Measurements from ENCODE around the gene SEMA3D.

Gene SEMA3D

DNA sequence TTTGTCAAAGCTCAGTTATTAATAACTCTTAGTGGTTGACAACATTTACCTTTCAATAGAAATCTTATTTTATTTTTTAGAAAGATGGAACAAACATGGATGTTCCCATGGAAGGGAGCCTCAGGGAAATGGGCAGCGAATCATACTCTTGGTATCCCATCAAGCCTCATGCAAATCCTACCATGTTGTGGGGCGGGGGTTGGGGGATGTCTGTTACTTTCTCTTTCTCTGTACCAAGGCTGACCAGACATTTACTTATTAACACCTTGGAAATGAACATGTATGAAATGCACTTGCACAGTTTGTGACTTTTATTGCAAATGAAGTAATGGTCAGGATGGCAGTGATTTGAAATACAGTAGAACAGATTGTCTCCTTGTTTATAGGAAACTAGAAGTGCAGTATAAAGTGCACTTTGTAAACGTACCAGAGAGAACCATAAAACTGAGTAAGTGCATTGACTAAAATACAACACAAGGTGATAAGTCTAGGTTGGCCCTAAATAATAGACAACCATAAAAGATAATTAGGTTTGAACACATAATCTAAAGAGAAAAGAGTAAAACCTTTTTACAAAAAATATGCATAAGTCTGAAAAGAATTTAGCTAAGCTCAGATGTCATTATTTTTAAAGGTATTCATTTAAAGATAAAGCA lies 32.4 kb downstream of the SEMA3D start:
- H3K27ac ChIP-seq = no peak overlapping the region
- TF ChIP-seq, protein P1, sequence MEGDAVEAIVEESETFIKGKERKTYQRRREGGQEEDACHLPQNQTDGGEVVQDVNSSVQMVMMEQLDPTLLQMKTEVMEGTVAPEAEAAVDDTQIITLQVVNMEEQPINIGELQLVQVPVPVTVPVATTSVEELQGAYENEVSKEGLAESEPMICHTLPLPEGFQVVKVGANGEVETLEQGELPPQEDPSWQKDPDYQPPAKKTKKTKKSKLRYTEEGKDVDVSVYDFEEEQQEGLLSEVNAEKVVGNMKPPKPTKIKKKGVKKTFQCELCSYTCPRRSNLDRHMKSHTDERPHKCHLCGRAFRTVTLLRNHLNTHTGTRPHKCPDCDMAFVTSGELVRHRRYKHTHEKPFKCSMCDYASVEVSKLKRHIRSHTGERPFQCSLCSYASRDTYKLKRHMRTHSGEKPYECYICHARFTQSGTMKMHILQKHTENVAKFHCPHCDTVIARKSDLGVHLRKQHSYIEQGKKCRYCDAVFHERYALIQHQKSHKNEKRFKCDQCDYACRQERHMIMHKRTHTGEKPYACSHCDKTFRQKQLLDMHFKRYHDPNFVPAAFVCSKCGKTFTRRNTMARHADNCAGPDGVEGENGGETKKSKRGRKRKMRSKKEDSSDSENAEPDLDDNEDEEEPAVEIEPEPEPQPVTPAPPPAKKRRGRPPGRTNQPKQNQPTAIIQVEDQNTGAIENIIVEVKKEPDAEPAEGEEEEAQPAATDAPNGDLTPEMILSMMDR (conservative IDR thresholded peaks at IDR 0.05) = no peak

DNA sequence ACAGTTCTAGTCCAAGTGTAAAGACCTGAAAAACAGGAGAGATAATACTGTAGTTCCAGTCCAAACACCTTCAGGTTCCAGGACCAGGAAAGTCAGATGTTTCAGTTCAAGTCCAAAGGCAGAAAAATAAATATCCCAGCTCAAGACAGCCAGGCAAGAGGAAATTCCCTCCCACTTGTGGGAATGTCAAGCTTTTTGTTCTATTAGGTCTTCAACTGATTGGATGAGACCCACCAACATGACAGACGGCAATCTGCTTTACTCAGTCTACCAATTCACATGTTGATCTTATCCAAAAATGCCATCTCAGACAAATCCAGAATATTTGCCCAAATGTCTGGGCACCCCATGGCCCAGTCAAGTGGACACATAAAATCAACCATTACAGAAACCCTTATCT lies 33.1 kb downstream of the SEMA3D start:
- TF ChIP-seq, protein P1 (conservative IDR thresholded peaks at IDR 0.05) = no peak
- H3K27ac ChIP-seq = no peak overlapping the region

DNA sequence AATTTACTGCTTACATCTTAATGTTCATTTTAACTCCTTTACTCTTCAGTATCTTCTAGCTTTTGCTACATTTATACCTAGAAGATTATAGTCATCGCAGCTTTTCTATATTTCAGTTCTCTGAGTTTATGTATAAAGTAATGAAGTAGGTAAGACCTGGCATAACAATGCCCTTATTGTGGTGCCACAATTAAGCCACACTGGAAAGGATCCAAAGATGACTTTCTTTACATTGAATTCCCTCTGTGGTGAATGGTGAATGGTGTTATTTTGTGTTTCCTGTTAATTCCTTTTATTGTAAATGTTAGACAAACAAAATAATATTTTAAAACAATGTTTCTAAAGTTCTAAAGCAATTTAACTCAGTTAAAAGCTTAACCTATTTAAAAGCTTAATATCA lies 36.2 kb downstream of the SEMA3D start:
- H3K27ac ChIP-seq = no peak overlapping the region
- TF ChIP-seq, protein P1 (conservative IDR thresholded peaks at IDR 0.05) = no peak

DNA sequence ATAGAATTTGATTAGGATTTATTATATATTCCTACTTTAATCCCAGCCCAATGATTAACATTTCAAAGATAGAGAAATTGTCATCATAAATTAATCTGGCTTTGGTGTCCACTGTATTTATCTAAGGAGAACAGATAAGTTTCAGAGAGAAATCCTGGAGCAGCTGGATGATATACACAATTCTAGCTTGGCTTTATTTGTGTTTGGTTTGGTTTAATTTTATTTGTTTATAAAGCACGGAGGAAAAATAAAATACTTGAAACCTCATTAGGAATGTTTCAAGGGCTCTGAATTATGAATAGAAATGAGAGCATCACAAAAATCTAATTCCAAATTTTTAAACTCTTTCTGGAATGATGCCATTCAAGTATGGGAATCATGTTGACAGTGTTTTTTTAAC lies 42.1 kb downstream of the SEMA3D start:
- H3K27ac ChIP-seq = no peak overlapping the region
- TF ChIP-seq, protein P1 (conservative IDR thresholded peaks at IDR 0.05) = no peak

DNA sequence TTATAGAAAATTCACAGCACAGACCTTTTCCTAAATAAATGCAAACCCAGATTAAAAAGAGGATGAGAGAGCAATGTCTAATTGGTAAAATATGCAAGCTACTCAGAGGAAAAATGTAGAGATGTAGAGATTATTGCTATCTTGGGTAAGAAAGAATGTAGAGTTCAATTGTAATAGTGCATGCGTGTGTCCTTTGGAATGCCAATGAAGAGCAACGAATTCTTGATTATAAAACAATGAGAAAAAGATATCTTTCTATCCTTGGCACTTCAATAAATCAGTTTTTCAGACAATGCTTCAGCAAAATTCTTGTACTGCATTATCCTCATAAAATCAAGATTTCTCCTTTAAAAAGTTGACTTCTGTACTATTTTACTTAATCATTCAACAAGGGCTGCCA lies 50.9 kb downstream of the SEMA3D start:
- no peak overlapping the region for H3K27ac ChIP-seq
- TF ChIP-seq, protein P1 (conservative IDR thresholded peaks at IDR 0.05) = no peak

DNA sequence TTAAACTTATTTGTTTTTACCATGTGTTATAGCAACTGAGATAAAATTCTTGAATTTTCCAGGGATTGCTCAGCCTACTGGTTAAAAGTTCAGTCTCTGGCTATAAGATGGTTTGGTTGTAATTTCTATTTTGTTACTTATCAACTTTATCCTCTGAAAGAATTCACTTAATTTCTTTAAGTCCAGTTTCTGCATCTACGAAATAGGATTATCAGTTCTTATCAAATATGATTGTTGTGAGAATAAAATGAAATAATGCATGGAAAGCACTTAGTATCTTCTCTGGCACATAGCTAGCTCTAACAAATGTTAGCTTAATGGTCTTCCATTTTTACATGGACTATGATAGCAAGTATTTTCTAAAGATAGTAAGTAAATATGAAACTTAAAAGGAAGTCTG lies 53.3 kb downstream of the SEMA3D start:
- no peak overlapping the region for H3K27ac ChIP-seq
- TF ChIP-seq, protein P1 (conservative IDR thresholded peaks at IDR 0.05) = no peak

DNA sequence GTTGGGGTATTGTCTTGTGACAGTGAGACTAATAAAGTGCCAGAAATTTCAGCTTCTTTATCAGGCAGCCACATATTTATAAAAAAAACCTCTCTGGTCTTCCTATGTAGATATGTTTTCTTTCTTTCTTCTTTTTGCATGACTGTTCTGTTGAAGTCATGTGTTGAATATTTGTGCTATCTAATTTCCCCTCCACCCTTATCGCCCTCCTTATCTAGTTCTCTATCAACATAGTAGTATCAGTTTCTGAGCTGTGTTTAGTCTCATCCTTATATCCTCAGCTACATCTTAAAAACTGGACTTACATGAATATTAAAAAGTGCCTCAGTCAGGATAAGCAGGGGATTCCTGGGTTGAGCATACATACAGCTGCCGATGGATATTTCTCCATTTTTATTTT lies 53.9 kb downstream of the SEMA3D start:
- TF ChIP-seq, protein P1 (conservative IDR thresholded peaks at IDR 0.05) = no peak
- H3K27ac ChIP-seq = no peak overlapping the region

Measured in VCaP (cell line).